GM12875 (cell line): Measurements from ENCODE around the gene FOXE1.

Source experiments
- H3K4me3 ChIP-seq: one replicate; pipeline ENCODE4 v1.5.1; 2011; ENCODE audit warnings: low read depth, low read length, control low read depth
- TF ChIP-seq, protein P1 (sequence below): IDR thresholded peaks from 2 replicates; pipeline ENCODE4 v1.5.1; 2011; ENCODE audit warnings: low read depth, mild to moderate bottlenecking, control low read depth, inconsistent platforms, low read length, moderate library complexity, borderline replicate concordance; ENCODE audit not compliant: insufficient read depth

FOXE1 gene

DNA sequence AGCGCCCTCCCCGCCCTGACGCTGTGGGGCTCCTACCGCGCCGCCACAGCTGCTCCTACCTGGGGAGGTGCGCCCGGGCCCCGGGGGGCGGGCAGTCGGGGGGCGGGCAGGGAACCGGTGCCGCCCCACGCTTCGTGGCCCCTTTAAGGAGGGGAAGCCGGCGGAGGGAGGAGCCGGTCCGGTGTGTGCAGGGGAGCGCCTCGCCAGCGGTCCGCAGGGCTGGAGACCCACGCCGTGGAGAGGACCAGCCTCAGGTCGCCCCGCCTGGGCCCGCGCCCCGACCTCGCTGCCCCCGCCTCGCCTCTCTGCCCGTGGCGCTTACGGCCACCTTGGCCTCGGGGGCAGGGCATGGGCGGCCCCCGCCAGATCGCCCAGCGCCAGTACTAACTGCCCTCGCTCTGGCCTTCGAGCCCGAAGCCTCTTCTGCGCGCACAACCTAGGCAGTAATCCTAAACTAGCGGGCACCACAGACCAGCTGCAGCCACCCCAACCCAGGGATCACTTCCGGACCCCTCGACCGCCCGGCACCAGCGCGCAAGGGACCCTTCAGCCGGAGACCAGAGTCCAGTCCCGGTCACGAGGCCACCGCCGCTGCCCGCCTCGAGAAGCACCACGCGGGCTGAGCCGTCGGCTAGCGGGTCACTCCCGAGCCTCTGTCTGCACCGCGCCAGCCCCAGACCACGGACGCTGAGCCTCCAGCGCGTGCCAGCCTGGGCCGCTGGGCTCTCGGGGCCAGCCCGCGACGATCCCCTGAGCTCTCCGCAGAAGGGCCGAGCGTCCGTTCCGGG is at the start of gene FOXE1:
Gene FOXE1 (plus strand): TSS at position 171 of the 788 bp plus-strand sequence. CDS start 689 bp downstream, outside the sequence.
- H3K4me3 ChIP-seq = no peak within 1 kb of the TSS

DNA sequence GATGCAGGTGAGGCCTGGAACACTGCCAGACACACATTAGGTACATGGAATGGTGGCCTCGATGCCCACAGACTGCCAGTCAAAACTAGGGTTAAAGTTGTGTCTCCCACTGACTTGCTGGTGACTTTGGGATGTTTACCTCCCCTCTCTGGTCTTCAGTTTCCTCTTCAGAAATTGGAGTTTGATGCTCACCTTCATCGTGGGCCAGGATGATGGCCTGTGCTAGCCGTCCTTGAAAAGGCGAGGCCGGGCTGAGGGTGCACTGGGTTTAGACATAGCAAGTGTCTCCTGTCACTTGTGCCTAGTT is 49.0 kb upstream of the FOXE1 start:
- no peak overlapping the region for H3K4me3 ChIP-seq
- TF ChIP-seq, protein P1, sequence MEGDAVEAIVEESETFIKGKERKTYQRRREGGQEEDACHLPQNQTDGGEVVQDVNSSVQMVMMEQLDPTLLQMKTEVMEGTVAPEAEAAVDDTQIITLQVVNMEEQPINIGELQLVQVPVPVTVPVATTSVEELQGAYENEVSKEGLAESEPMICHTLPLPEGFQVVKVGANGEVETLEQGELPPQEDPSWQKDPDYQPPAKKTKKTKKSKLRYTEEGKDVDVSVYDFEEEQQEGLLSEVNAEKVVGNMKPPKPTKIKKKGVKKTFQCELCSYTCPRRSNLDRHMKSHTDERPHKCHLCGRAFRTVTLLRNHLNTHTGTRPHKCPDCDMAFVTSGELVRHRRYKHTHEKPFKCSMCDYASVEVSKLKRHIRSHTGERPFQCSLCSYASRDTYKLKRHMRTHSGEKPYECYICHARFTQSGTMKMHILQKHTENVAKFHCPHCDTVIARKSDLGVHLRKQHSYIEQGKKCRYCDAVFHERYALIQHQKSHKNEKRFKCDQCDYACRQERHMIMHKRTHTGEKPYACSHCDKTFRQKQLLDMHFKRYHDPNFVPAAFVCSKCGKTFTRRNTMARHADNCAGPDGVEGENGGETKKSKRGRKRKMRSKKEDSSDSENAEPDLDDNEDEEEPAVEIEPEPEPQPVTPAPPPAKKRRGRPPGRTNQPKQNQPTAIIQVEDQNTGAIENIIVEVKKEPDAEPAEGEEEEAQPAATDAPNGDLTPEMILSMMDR = no peak

More for the DNA sequence above, at the start of gene FOXE1:
- TF ChIP-seq, protein P1 = no peak

DNA sequence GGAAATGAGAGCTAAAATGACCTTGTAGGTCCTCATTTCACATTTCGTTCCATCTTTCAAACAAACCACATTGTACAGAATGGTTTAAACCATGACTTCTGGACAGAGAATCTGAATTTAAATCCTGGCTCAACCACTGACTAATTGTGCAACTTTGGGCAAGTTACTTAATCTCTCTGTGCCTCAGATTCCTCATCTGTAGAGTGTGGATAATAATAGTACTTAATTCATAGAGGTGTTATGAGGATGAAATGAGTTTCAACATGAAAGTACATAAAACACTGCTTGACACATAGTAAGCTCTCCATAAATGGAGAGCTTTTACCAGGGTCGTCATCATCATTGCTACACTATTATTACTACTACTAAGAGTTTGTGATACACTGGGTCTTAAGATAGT is 46.3 kb upstream of the FOXE1 start:
- H3K4me3 ChIP-seq = no peak overlapping the region
- TF ChIP-seq, protein P1 = no peak

DNA sequence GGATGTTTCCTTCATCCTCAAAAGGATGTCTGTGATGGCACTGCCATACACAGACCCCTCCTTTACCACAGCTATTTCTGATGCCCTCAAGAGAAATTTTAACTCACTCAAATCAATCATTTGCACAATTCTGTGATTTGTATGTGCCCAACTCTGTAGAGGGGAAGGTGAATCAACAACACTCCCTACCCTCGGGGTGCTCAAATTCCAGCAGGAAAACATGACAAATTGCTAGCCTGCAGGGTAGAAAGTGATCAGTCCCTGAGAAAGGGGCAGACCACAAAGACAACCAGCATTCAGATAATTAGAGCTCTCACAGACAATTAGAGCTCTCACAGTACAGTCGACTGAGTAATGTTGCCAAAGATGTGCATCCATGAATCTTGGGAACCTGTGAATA is 45.3 kb upstream of the FOXE1 start:
- no peak overlapping the region for H3K4me3 ChIP-seq
- TF ChIP-seq, protein P1 = no peak

DNA sequence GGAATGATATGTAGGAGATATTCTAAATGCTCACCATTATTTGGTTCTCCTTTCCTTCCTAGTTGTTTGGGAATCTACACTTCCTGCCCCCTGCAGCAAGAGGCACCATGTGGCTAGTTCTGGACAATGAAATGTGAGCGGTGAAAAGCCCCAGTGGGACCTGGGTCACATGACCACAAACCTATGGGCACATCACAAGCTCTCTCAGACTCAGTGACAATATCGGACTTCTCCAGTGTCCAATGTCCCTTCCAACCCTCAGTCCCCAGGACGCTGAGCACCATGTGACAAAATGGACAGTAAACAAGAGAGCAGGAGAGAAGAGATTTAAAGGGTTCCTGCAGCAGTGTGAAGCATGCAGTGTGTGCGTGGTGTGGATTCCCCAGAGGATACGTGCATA is 44.6 kb upstream of the FOXE1 start:
- TF ChIP-seq, protein P1 = no peak
- H3K4me3 ChIP-seq = no peak overlapping the region

DNA sequence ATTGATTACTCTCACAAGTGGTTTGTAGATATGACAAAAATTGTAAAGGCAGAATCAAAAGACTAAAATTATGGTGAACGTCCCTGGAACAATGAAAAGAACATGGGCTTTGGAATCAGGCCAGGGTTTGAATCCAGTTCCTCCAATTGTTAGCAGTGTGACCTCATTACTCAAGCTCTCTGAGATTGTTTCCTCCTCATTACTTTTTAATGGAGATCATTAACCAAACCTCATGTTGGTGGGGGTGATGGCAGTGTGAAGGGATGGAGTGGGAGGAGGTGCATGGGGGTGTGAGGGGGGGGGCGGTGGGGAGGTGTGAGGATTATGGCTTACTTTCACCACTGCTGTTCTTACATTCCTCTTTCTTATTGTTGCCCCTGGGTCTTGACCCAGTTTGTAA is 44.1 kb upstream of the FOXE1 start:
- no peak overlapping the region for H3K4me3 ChIP-seq
- TF ChIP-seq, protein P1 = no peak

DNA sequence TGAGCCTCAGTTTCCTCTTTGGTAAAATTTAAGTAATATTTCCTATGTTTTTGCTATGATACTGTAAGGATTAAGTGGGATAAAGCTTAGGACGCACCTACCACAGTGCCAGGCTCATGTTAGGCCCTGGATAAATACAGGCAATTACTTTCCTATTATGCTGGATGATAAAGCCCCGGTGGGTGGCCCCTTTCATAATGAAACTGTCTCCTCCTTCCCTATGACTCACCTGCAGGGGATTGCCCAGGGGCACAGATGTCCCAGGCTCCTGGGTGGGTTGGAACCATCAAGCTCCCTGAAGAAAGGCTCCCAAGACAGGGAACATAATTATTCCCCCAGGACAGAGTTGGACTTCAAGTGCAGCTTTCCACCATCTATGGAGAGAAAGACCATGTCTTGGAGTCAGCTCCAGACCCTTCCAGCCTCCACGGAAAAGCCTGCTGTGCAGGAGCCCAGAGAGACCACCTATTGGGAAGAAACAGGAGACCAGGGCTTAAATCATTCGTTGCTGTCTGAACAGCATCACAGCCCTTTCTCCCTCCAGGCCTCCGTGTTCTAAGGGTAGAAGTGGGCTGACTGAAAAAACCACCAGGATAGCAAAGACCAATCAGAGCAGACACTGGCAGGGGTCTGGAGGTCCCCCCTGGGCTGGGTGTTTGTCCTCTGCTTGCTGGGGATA is 43.2 kb upstream of the FOXE1 start:
- no peak overlapping the region for H3K4me3 ChIP-seq

More for the DNA sequence above, 43.2 kb upstream of the FOXE1 start:
- TF ChIP-seq, protein P1 = no peak
